HPDE6-E6E7 (cell line): ENCODE results near the gene POLR2F.
"Not testable (repeated sequence)": the region's sequence is repeated elsewhere in the genome, so short reads cannot be mapped to it uniquely, and the experiment has no call there.

Experiments used
- DNase-seq: peaks from one replicate; pipeline ENCODE4 v3.0.0; 2011; ENCODE audit warnings: missing footprints; ENCODE audit errors: extremely low spot score

POLR2F gene

DNA sequence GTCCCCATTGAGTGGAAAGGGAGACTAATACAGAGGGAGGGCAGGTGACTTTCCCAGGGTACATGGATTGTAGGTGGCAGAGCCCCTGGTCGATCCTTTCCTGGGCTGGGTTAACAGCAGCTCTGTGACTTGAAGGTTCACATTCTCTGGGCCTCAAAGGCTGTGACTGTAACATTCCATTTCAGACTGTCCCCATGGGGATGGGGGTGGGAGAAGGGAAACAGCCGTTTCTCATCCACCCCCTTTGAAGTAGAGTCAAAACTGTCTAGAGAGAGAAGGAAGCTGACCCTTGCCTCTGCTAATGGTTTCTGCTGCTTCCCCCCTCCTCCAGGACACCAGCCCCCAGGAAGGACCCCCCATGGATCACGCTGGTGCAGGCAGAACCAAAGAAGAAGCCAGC, 28.2 kb upstream of the POLR2F start:
- DNase-seq = no peak

DNA sequence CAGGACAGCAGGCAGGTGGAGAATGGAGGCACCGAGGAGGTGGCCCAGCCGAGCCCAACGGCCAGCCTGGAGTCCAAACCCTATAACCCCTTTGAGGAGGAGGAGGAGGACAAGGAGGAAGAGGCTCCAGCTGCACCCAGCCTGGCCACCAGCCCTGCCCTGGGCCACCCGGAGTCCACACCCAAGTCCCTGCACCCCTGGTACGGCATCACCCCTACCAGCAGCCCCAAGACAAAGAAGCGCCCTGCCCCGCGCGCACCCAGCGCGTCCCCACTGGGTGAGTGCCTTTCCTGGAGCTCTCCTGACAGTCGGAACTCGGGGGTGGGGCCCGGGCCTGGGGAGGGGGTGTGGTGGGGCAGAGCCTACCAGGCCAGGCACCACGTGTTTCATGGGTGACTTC, 27.7 kb upstream of the POLR2F start:
- no peak for DNase-seq

DNA sequence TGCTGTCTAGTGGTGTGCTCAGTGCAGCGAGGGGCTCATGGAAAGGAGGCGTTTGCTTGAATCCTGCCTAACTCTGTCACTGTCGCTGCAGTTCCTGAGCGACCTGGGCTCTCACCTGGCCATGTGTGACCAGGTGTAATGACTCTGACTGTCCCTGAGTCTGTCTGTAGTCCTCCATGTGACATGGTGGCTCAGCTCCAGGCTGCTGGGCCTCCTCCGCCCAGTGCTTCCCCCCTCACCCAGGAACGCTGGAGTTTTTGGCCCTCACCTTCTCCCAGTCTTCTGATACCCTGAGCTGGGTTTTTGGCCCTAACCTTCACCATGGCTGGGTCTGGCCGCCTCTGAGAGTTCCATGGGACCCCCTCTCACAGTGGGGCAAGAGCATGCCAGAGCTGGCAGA, 27.1 kb upstream of the POLR2F start:
- no peak for DNase-seq

DNA sequence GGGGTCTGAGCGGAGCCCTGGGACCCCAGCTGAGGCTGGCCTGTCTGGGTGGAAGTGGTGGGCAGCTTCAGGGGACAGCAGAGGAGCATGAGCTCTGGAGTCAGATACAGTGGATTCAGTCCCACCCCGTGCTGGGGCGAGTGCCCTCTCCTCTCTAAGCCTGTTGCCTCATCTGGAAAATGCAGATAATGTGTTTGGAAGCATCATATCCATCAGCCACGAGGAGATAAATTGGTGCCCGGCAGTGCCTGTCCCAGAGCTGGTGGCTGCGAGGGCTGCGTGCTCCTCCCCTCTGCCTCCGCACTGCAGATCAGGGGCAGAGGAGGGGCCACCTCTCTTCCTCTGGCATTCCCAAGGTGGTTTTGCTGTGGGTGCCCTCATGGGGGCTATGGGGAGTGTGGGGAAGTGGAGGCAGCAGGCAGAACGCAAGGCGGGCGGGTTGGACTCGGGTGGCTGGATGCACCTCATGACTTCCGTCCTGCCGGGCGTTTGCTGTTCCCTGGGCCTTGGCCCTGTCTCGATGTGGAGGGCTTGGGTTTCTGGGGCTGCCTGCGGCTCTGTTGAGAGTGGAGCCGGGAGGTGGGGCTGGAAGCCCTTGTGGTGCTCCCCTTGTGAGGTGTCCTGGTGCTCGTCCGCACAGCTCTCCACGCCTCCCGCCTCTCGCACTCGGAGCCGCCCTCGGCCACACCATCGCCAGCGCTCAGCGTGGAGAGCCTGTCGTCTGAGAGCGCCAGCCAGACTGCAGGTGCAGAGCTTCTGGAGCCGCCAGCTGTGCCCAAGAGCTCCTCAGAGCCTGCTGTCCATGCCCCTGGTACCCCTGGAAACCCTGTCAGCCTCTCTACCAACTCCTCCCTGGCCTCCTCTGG, 26.5 kb upstream of the POLR2F start:
- DNase-seq = no peak

DNA sequence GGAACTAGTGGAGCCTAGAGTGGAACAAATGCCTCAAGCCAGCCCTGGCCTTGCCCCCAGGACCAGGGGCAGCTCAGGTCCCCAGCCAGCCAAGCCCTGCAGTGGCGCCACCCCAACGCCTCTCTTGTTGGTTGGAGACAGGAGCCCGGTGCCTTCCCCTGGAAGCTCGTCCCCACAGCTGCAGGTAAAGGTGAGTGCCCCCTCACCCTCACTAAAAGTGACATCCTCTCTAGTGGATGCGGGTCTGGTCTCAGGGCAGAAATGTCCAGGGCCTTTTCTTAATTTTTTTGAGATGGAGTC, 25.9 kb upstream of the POLR2F start:
- DNase-seq = no peak

DNA sequence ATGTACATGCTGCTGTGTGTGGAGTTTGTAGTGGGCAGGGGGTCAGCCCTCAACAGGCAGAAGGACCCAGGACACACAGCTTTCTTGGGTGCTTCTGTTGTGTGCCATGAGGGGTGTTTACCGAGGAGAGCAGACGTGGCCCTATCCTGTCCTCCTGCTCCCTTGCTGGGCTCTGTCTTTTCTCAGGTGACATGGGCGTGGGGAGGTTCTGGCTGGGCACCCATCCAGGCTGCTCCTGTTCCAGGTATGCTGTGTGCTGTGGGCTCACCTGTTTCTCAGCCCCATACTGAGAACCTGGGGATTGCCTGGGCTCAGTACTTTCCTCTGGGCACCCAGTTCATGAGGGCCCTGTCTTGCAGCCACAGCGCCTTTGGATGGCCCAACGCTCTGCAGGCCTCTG, 24.1 kb upstream of the POLR2F start:
- DNase-seq = no peak

DNA sequence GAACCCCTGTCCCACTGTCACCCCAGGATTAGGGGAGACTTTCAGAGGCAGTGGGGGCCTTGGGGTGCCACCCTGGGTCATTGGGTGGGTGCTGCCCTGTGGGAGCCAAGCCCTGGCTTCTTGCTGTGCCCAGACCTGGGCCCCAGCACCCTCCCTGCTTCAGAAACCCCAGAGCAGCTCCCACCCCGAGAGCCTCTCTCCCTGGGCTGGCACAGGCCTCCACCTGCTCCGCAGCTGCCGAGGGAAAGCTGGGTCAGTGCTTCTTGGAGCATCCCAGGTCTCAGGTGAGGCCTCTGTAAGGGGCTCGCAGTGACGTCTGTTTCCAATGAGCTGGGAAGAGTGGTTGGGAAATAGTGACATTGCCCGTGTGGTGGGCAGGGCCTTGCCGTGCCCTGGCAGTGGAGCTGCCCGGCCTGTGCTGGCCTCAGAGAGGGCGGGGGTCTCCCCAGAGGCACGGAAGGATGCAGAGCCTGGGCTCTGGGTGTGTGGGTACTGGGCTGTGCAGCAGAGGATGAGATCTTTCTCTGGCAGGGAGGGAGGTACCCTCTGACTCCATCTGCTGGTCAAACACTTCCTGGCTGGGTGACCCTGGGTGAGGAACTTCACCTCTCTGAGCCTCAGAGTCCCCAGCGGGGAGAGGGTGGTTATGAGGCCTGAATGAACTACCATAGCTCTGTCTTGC, 23.1 kb upstream of the POLR2F start:
- no peak for DNase-seq

DNA sequence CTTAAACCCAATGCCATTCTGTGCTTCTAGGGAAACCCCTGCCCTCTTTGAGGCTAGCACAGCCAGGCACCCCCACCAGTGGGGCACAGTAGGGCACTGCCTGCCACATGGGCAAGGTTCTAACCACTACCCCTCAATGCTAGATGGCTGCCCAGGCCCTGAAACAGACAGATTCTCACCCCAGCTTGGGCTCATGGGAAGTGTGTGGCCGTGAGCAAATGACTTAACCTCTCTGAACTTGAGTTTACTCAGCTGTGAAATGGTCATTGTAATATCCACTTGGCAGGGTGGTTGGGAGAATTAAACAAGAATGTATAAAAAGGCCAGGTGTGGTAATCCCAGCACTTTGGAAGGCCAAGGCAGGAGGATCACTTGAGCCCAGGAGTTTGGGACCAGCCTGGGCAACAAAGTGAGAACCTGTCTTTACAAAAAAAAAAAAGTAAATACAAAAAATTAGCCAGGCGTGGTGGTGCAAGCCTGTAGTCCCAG, 22.5 kb upstream of the POLR2F start:
- DNase-seq = no peak

DNA sequence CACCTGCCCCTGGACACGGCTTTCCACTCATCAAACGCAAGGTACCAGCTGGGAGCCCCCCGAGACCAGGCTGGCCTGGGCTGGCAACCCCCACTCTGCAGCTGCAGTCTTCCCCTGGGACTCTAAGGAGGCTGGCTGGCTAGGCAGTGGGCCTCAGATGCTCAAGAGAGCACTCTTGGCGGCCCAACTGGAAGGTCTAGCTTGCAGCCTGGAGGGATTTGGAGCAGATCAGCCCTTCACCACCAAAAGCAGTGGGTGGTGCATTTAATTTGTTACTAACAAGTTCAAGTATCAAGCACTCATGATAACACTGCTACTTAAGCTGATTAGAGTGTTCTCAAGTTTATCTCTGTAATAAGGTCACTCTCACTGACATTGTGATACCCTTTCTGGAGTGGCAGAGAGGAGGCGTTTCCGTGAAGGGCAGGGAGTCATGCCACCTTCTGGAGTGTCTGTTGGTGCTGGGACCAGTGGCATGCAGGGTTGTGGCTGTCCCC, 21.6 kb upstream of the POLR2F start:
- DNase-seq = no peak

DNA sequence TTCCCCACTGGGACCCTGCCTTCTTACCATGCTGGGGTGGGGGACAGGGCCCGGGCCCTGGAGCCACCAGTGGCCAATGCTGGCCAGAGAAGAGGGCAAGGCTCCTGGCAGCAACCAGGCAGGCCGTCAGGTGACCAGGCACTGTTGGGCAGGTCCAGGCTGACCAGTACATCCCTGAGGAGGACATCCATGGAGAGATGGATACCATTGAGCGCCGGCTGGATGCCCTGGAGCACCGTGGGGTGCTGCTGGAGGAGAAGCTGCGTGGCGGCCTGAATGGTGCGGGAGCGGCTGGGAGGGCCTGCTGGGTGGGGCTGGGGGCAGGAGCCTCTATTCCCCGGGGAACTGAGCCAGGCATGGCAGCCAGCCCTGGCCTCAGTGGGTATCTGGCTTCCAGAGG, 21.1 kb upstream of the POLR2F start:
- DNase-seq = no peak

DNA sequence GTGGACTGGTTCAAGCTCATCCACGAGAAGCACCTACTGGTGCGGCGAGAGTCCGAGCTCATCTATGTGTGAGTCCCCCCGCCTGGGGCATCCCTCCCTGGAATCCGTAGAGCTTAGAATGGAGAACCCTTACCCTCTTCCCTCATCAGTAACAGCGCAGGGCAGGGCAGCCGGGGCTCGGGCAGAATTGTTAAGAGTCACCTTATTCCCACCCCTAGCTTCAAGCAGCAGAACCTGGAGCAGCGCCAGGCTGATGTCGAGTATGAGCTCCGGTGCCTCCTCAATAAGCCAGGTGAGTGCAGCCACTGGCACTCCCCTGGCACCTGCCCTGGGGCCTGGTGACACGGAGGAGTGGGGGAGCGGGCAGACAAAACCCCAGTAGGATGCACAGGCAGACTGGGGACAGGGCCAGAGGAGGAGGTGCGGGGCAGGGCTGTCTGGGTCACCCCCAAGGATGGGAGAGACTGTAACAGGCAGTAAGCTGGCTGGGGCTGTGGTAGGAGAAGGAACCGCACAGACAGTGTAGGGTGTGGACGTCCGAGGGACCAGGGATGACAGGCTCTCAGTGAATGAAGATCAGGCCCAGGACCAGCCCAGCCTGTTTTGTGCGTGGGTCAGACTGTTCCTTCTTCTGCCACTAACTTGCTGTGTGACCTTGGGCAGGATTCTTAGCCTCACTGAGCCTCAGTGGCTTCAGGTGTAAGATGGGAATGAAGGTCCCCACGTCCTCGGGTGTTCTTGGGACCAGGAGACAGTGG, 20.5 kb upstream of the POLR2F start:
- DNase-seq = no peak

DNA sequence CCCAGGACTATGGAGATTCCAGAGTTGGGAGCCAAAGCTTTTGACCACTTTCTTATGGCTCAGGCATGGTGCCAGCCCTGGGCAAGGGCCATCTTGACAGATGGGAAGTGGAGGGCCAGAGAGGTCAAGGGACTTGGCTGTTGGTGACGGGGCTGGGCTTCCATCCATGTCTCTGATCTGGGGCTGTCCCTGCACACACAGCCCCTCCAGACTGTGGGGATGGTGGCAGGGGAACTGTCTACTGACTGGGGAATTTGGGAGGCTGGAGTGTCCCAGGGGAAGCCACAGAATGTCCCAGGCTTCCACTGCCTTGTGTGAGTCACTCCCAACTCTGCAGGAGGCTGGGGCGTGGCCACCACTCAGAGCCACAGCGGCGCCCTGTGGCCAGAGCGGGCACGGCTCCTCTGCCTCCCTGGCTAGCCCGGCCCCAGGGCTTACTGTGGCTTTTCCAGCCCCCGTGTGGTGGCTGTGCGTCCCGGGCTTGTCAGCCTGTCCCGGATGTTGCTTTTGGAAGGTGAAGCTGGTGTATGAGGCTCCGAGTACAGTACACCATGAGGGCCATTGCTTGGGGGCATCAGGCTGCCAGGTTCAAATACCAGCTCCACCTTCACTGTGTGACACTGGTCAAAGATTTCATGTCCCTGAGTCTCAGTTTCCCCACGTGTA, 19.7 kb upstream of the POLR2F start:
- peak; percentile 88 for DNase-seq

DNA sequence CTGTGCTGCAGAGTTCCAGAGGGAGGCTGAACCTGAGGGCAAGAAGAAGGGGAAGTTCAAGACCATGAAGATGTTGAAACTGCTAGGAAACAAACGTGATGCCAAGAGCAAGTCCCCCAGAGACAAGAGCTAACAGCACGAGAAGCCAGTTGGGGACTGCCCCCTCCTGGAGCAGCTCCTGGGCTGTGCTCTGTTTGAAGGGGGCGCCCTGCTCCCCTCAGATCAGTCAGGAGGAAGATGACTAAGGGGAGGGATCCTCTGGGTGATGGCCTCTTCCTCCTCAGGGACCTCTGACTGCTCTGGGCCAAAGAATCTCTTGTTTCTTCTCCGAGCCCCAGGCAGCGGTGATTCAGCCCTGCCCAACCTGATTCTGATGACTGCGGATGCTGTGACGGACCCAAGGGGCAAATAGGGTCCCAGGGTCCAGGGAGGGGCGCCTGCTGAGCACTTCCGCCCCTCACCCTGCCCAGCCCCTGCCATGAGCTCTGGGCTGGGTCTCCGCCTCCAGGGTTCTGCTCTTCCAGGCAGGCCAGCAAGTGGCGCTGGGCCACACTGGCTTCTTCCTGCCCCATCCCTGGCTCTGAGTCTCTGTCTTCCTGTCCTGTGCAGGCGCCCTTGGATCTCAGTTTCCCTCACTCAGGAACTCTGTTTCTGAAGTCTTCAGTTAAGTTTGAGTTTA, 12.7 kb upstream of the POLR2F start:
- DNase-seq = no peak

DNA sequence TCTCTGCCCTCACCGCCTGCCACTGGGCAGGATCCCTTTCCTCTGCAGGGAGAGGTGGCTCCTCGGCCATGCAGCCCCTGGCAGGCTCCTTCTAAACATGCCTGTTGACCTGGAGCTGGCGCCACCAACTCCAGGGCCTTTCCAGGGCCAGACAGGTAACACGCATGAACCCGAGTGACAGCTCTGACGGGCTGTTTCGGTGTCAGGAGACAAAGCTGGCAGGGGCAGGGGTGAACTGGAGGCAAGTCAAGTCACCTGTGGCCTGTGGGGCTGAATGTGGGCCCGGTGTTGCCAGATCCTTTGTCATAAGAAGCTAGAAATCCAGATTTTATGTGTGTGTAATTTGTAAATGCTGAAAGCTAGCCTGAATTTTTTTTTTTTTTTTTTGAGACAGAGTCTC, 11.4 kb upstream of the POLR2F start:
- DNase-seq = no peak

DNA sequence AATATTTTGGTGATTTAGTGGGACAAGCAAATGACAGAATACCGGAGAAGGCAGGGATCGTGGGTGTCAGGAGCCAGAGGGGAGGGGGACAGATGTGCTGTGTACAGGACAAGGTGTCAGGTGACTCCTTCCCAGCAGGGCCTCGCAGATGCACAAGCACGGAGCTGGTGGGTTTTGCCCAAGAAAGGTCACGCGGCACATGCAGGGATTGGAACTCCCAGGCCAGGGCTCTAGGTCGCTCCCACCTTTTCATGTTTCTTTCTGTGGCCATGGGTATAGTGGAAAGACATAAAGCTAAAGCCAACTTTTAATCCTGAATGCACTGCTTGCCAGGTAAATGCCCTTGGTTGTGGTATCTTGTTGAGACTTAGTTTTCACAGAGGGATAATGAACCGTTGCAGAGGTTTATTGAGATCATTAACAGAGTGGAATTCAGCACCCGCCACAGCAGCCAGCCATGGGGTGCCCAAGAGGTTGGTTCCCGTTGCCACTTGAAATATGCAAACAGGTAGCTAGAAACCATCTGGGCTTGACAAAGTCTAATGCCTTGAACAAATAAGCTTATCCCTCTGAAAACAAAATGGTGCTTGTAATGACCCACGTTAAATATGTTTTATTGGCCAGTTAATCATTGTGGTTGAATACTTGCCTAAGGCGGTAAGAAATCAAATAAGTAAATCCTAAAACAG, 10.2 kb upstream of the POLR2F start:
- DNase-seq = no peak

DNA sequence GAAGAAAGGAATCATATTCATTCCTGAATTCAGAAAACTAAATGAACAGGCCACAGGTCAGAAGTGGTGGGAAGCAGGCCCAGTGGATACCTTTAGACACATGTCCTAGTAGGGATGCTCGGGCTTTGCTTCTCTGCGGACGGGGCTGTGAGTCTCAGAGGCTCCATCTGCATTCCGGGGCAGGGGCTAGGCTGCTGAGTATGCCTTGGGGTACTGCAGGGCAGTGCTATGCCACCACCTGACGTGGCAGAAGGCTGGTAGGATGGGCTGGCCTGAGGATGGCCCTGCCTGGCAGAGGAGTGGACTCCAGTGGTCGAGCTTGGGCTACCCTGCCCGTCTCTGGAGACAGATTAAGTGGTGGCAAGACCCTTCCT, 9.7 kb upstream of the POLR2F start:
- no peak for DNase-seq

DNA sequence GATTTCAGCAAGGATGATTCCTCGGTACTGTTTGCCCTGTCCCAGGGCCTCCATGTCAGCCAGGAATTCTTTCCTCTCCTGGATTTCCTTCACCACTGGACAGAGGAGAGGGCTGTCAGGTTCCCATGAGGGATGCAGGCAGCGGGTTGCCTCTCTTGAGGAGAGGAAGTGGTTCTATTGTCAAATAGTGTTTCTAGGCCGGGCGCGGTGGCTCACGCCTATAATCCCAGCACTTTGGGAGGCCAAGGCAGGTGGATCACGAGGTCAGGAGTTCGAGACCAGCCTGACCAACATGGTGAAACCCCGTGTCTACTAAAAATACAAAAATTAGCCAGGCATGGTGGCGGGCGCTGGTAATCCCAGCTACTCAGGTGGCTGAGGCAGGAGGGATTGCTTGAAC, 9.1 kb upstream of the POLR2F start:
- DNase-seq = not testable (repeated sequence)

DNA sequence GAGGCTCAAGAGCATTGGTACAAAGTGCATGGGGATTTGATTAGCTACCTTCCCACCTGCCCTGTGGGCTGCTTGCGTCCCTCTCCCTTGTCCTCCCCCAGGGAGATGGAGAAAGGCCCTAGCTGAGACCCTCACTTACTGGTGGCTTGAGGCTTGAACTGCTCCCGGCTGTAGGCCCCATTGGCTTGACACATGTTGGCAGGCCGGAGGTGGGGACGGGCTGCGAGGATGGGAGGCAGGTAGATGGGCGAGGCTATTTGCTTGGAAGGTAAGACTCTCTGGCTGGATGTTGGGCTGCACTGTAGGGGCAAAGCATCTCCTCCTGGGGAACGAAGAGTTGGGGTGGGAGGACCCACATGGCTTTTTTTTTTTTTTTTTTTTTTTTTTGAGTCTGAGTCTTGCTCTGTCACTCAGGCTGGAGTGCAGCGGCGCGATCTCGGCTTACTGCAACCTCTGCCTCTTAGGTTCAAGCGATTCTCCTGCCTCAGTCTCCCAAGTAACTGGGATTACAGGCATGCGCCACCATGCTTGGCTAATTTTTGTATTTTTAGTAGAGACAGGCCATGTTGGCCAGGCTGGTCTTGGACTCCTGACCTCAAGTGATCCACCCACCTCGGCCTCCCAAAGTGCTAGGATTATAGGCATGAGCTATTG, 6.2 kb upstream of the POLR2F start:
- DNase-seq = not testable (repeated sequence)

DNA sequence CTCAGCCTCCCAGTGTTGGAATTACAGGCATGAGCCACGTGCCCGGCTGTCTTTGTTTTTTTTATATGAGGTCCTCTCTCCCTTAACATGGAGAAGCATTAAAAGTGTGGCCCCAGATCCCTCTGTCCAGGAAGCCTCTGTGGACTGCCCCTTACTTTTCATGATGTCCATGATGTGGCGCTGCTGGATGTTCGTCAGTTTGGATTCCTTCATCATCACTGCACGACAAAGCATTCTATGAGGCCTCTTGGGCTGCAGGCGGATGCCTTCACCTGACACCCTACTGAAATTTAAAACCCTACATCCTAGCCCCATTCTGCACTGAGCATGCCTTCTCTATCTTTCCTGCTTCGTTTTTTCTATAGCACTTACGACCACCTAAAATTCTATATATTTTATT, 2.2 kb upstream of the POLR2F start:
- no peak for DNase-seq

DNA sequence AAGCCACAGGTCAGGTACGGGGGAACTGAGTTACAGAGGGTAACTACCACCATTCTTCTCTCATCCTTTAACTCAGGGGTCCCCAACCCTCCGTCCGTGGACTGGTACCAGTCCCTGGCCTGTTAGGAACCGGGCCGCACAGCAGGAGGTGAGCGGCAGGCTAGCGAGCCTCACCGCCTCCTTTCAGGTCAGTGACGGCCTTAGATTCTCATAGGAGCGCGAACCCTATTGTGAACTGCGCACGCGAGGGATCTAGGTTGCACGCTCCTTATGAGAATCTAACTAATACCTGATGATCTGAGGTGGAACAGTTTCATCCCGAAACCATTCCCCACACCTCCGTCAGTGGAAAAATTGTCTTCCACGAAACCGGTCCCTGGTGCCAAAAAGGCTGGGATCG, 870 bp upstream of the POLR2F start:
- DNase-seq = not testable (repeated sequence)
